ENCODE data around the gene HTR3E.
"Not testable (repeated sequence)": the region's sequence is repeated elsewhere in the genome, so short reads cannot be mapped to it uniquely, and the experiment has no call there.

Gene HTR3E

DNA sequence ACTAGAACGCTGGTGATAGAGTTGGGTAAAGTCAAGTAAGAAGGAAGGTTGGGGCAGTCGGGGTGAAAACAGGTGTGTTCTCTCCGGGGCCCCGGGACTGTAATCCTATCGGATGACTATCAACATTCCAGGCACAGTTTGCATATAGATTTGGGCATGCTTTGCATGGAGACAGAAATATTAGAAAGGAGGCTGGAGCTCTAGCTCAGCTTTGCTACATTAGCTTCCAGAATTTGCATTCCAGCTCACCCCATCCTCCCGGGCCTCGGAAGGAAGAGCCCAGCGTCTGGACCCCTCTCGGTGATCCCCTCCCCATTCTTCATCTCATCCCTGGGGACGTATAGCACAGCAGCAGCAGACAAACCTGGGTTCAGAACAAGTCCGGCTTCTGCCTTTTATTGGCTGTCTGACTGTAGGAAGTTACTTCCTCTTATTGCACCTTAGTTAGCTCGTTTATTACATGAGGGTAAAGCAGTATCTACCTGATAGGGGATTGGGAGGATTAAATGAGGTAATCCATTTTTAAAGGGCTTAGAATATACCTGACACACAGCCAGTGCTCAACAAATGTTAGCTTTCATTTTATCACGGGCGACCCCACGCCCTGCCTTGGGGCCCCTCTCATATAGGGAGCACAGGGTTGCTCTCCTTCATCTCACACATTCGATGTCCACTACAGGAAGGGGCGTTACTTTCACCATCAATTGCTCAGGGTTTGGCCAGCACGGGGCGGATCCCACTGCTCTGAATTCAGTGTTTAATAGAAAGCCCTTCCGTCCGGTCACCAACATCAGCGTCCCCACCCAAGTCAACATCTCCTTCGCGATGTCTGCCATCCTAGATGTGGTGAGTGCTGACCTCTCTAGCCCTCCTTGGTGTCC is 3.2 kb downstream of the HTR3E start:
- DNase-seq (ENCODE audit: insufficient read length, low spot score) (no peak), FAIRE-seq (no peak)

DNA sequence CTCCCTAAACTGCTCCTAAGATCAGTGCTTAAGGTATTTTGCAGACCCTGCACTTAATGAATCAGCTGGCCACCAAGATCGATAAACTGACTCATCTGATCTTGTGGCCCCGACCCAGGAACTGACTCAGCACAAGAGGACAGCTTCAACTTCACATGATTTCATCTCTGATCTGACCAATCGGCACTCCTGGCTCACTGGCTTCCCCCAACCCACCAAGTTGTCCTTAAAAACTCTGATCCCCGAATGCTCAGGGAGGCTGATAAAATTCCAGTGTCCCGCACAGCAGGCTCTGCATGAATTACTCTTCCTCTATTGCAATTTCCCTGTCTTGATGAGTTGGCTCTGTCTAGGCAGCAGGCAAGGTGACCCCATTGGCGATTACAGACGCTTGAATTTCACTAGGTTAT is 13.5 kb downstream of the HTR3E start:
- DNase-seq (ENCODE audit: insufficient read length, low spot score): no peak
- FAIRE-seq: no peak

DNA sequence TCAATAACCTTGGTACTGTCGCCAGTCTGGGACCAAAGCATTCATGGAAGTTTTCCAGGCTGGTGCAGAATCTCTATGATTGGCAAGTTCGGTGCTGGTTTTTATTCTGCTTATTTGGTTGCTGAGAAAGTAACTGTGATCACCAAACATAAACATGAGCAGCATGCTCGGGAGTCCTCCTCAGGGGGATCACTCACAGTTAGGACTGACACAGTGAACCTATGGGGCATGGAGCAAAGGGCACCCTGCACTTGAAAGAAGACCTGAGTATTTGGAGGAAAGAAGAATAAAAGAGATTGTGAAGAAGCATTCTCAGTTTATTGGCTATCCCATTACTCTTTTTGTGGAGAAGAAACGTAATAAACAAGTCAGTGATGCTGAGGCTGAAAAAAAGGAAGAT is 19.2 kb downstream of the HTR3E start:
- FAIRE-seq (no peak), DNase-seq (ENCODE audit: insufficient read length, low spot score) (no peak)

DNA sequence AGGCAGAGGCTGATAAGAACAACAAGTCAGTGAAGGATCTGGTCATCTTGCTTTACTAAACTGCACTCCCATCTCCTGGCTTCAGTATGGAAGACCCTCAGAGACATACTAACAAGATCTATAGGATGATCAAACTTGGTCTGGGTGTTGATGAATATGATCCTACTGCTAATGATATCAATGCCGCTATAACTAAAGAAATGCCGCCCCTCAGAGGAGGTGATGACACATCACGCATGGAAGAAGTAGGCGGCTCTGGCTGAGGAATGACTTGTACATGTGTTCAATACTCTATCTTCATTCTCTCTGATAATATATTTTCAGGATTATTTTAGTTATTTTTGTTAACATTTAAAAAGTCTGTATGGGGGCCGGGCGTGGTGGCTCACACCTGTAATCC is 20.8 kb downstream of the HTR3E start:
- no peak for FAIRE-seq

DNA sequence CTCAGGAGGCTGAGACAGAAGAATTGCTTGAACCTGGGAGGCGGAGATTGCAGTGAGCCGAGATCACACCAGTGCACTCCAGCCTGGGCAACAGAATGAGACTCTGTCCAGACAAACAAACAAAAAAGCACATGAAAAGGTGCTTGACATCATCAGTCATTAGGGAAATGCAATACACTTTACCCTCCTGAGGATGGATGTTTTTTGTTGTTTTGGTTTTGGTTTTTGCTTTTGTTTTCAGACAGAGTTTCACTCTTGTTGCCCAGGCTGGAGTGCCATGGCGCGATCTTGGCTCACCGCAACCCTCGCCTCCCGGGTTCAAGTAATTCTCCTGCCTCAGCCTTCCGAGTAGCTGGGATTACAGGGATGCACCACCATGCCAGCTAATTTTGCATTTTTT is 24.2 kb downstream of the HTR3E start:
- not testable (repeated sequence) for FAIRE-seq; DNase-seq (ENCODE audit: insufficient read length, low spot score)

More for the DNA sequence above, 20.8 kb downstream of the HTR3E start:
- DNase-seq (ENCODE audit: insufficient read length, low spot score): no peak

DNA sequence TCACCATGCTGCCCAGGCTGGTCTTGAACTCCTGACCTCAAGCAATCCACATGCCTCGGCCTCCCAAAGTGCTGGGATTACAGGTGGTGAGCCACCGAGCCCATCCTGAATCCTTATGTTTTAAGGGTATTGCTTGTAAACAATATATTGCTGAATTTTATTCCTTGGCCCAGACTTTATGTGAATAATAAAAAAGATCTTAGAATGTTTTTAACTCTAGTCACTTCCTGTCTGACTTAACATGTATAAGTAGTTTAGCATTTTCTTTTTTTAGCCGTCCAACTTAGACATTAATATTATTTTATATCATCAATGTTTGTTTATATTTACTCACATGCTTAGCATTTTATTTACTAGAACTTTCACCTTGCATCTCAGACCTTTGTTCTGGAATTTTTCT is 29.1 kb downstream of the HTR3E start:
- FAIRE-seq (no peak), DNase-seq (ENCODE audit: insufficient read length, low spot score) (no peak)

DNA sequence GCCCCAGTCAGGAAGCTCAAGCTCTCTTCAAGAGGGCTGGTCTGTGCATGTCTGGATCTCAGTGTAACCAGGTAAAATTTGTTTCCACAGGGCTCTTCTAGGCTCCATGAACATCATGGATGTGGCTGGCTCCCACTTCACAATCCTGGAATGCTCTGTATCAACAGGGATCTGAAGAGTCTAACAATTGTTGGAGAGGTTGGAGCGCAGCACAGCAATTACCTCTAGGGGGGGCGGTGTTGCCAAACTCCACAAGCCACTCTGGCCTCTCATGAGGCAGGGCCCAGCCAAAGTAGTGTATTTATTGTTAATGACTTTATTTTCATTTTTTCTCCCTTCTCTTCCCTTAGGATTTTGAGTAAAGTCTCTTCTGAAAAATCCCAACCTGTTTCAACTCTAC is 32.1 kb downstream of the HTR3E start:
- FAIRE-seq: no peak

DNA sequence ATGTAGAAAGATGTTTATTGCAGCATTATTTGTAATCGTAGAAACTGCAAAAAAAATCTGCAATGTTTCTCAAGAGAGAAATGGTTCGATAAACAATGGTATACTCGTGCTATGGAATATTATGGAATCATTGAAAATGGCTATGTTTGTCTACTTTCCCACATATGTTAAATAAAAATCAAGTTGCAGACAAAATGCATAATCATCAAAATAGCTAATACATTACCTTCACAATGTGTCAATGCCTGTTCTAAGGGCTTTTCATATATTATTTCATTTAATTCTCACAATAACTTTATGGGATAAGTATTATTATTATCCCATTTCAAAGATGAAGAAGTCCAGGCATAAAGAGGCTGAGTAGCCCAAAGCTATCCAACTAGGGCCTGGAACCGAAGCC is 36.1 kb downstream of the HTR3E start:
- no peak for DNase-seq (ENCODE audit: insufficient read length, low spot score)
- no peak for FAIRE-seq

More for the DNA sequence above, 32.1 kb downstream of the HTR3E start:
- DNase-seq (ENCODE audit: insufficient read length, low spot score): peak; percentile 37

DNA sequence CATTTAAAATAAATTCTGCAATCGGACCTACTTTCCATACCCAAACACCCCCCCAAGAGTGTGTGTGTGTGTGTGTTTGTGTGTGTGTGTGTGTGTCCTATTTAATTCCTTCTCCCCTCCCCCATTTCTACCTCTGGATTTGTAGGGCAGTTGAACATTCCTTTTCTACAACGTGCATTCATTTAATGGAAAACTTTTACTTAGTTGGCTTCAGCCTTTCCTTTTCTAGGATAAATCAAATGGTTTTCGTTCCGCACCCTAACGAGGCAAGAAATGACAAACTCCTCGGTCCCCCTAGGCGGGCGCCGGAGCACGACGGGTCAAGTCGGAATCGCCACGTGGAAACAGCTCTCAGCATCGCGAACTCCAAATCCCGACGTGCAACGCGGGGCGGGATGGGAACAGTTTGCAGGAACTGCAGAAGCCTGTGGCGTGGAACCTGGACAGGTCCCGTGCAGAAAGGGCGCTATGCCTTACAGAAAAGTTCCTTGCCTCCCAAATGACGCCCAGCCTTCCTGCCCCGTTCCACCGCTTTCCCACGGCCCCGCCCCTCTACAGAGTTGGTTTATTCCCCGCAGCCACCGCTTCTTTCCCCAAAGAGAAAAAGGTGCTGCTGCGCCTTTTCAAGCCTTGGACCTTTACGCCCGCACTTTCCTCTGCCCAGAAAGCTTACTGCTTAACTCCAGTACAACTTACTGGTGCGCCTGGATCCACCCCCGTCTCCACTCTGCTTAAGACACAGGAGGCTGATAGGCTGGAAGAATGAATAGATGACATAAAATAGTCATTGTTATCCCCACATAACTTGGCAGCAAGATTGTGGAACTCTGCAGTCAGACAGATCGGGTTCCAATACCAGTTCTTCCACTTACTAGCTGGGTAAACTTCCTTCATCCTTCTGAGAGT is 37.2 kb downstream of the HTR3E start:
- FAIRE-seq (no peak), DNase-seq (ENCODE audit: insufficient read length, low spot score) (peak; percentile 80)

DNA sequence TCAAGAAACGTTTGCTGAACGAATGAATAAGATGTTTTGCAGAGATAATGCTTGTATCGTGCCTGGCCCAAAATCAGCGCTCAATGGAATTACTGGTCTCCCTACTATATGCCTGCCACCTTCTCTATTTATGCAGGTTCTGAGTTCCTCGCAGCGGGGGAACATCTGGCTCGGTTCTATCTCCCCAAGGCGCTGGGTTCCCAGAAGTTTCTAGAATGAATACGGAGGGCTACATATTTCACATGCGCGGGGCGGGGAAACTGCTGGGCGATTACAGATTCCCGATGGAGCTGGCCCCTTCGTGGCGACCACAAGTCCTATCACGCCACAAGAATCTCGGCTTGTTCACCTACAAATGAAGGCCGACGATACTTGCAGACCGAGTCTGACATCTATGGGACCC is 37.9 kb downstream of the HTR3E start:
- no peak for DNase-seq (ENCODE audit: insufficient read length, low spot score)
- no peak for FAIRE-seq

DNA sequence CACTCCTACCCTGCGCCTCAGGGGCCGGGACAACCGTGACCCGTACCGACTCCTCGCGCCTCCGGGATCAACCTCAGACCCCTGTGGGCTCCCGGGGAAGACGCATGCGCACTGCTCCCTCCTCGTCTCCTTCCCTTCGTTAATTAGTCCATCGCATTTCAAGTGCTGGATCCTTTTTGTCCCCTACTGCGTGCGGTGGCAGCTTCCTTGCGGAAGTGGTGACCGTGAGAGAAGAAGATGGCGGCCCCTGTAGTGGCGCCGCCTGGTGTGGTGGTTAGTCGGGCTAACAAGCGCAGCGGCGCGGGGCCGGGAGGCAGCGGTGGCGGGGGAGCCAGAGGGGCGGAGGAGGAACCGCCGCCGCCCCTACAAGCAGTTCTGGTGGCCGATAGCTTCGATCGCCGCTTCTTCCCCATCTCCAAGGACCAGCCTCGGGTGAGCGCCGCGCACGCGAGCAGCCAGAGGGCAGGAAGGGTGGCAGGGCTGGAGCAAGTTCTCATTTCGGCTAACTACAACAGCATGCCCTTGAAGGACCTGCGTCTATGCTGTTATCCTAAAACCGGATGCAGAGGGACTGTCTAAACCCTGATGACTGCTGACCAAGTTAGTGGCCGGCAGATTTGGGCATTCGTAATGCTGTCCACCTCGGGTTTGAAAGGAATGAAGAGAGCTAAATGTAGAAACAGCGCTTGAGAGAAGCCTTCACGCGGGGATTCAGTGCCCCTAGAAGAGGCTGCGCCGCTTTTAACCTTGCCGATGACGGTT is 38.5 kb downstream of the HTR3E start, which contains the start of gene EIF2B5:
Gene EIF2B5, plus strand, starts transcription at position 210 of the 762 bp plus-strand sequence. Its CDS starts 28 bp downstream, at position 238.
- peak; percentile 77 for FAIRE-seq
- DNase-seq (ENCODE audit: insufficient read length, low spot score): peak; percentile 92

DNA sequence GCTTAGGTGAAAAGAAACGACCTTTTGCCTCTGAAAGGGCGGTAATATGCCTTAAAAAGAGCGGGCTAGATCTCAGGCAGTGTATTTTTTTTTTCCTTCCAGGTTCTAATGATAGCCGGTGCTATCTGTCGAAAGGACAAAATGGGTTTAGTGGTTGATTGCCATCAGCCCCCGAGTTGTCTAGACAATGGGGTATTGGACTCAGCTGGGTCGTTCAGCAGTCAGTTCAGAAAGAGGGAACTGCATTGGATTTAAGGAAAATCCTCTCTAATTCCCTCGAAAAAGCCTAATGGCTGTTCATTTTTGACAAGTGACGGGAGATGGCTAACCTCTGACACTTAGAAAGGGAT is 39.0 kb downstream of the HTR3E start:
- FAIRE-seq: no peak

DNA sequence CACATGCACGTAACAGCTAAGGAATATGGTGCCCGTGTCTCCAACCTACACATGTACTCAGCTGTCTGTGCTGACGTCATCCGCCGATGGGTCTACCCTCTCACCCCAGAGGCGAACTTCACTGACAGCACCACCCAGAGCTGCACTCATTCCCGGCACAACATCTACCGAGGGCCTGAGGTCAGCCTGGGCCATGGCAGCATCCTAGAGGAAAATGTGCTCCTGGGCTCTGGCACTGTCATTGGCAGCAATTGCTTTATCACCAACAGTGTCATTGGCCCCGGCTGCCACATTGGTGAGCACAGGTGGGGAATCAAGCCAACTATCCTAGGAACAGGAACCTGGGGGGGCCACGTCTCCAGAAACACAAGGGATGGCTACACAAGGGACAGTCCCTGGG is 43.6 kb downstream of the HTR3E start:
- no peak for DNase-seq (ENCODE audit: insufficient read length, low spot score)
- FAIRE-seq: no peak

More for the DNA sequence above, 39.0 kb downstream of the HTR3E start:
- DNase-seq (ENCODE audit: insufficient read length, low spot score): no peak

DNA sequence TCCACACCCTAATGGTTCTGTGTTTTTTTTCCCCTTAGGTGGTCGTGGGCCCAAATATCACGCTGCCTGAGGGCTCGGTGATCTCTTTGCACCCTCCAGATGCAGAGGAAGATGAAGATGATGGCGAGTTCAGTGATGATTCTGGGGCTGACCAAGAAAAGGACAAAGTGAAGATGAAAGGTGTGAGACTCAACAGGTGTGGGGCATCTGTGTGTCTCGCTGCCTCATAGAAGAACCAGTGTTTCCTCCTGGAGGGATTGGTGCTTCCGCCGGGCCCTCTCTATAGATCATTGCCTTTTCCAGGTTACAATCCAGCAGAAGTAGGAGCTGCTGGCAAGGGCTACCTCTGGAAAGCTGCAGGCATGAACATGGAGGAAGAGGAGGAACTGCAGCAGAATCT is 45.3 kb downstream of the HTR3E start:
- no peak for DNase-seq (ENCODE audit: insufficient read length, low spot score)
- FAIRE-seq: no peak

DNA sequence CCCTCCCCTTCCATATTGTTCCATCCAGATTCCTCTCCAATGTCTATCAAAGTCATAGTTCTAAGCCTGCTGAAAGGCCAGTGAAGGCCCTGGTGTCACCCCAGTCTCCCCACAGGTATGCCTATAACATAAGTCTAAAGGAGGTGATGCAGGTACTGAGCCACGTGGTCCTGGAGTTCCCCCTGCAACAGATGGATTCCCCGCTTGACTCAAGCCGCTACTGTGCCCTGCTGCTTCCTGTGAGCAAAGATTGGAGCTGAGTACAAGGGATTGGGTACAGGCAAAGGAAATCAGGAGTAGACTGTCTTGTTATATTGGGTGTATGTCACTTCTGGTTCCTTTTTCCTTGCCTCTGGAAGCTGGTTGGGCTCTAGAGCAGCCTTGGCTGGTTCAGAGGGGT is 46.5 kb downstream of the HTR3E start:
- FAIRE-seq: no peak
- no peak for DNase-seq (ENCODE audit: insufficient read length, low spot score)

DNA sequence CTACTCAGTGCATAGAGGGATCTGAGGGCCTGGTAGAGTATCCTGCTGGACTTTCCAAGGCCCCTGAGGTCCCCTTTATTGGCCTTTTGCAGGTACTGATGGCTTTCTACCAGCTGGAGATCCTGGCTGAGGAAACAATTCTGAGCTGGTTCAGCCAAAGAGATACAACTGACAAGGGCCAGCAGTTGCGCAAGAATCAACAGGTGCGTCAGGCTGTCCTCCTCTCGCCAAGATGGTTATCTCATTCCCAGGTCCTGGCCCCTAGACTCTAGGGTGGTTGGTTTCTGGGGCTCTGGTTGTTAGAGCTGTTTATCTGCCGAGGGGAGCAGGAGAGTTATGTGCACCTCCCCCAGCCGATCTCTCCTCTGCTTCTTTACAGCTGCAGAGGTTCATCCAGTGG is 47.6 kb downstream of the HTR3E start:
- FAIRE-seq: no peak

DNA sequence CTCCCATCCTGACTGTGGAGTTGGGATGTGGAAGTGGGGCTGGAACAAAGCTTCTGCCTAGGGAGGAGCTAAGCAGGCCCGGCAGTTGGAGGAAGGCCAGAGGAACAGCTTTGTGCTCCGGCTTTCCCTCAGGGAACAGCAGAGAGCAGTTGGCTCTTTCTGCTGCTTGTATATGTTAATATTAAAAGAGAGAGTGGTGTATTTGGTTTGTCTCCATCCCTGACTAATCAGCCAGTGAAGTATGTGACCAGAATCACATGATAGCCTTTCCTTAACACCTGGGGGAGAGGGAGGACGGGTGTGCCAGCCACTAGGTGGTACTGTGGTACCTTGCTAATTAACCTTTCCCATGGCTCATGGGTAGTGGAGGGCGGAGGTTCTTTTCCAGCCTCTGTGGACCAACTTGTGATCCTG is 48.3 kb downstream of the HTR3E start:
- FAIRE-seq: no peak
- DNase-seq (ENCODE audit: insufficient read length, low spot score): no peak

More for the DNA sequence above, 47.6 kb downstream of the HTR3E start:
- no peak for DNase-seq (ENCODE audit: insufficient read length, low spot score)

DNA sequence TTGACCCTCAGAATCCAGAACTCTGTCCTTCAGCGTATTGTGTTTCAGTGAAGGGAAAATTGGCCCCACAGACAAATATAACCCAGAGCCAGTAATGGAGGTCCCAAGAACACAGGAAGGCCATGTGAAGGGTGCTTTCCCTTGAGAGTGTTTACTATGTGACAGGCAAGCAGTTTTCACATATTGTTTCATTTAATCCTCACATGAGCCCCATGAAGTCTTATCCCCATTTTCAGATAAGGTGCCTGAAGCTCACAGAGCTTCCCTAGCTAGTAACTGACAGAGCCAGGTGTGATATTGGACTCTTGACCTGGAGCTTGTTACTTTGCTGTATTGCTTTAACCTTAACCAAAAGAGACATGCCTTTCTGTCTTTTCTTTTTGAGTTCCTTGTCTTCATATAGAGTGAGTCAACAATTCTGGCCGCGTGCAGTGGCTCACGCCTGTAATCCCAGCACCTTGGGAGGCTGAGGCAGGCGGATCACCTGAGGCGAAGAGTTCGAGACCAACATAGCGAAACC is 48.9 kb downstream of the HTR3E start:
- FAIRE-seq (no peak), DNase-seq (ENCODE audit: insufficient read length, low spot score) (no peak)

DNA sequence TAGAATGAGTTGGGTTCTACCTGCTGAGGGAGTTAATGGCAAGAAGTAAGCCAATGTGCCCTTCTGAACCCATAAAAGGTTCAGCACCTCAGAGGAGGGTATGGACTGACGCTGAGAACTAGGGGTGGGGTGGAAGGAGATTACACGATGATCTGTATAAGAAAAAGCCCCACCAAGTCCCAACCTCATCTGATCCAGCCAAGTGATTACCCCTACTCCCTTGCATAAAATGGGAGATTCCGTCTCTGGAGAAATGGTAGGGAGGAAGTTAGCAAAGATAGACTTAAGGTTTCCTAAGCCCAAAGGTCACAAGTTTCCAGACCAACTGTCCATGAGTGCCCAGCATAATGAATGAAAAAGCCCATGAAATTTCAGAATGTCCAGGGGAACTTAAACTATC is 51.2 kb downstream of the HTR3E start:
- no peak for DNase-seq (ENCODE audit: insufficient read length, low spot score)
- no peak for FAIRE-seq

DNA sequence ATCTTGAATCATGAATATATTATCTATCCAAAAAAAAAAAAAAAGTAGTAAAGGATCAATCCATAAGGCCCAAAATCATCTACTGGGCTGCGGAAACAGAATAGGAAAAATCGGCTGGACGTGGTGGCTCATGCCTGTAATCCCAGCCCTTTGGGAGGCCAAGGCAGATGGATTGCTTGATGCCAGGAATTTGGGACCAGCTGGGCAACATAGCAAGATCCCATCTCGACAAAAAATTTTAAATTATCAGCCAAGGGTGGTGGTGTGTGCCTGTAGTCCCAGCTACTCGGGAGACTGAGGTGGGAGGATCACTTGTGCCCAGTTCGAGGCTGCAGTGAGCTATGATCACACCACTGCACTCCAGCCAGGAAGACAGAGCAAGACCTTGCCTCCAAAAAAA is 52.3 kb downstream of the HTR3E start:
- DNase-seq (ENCODE audit: insufficient read length, low spot score): no peak
- FAIRE-seq: no peak
